GDM1 (cell line): ENCODE results near the gene MYLK3.

ENCODE experiments used
- DNase-seq: peaks from one replicate; lab custom pipeline; 2025; lab: John Stamatoyannopoulos, UW

The MYLK3 gene

DNA sequence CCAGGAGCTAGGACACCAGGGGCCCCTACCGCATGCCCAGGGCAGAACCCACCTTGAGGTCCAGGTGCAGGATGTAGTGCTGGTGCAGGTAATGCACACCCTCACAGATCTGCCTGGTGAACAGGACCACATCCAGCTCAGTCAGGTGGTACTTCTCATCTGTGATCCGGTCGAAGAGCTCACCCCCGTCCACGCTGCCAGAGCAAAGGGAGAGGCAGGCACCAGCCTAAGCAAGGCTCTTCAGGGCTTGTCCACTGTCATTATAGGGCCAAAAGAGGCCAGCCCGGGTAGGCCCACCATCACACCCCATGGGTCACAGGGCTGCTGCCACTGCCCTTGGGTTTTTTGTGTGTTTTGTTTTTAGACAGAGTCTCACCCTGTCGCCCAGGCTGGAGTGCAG, 21.0 kb downstream of the MYLK3 start:
- DNase-seq, result no peak

DNA sequence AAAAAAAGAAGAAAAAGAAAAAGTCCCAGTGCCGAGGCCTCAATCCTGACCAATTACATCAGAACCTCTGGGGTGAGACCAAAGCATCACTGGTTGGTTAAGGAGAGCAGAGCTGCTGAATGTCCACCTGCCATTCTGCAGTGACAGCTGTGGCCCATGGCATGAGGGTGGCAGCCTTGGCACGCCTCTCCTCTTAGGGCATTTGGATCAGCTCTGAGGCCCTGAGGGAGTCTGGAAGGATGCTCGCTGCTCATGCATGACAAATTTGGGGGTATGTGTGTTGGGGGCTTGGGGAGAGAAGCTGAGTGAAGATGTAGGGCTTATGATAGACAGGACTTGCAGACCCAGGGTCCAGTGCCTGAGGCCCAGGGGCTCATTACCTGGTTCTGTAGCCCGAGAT, 26.3 kb downstream of the MYLK3 start:
- DNase-seq, result no peak

DNA sequence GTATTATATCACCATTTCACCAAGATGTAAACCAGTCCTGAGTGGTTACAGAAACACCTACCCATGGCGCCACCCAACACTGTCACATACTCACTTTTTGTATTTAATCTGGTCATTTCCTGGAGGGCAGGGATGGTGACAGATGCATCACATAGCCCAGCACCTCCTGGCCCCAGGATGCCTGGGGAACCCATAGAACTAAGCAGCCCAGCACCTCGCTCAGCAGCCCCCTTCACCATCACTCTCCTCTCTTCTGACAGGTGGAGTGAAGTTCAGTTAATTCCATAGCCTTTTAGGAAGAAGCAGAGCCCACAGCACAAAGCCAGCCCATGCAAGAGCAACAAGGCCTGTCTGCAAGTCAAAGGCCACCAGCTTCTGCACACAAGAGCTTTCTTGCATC, 27.5 kb downstream of the MYLK3 start:
- no peak for DNase-seq

DNA sequence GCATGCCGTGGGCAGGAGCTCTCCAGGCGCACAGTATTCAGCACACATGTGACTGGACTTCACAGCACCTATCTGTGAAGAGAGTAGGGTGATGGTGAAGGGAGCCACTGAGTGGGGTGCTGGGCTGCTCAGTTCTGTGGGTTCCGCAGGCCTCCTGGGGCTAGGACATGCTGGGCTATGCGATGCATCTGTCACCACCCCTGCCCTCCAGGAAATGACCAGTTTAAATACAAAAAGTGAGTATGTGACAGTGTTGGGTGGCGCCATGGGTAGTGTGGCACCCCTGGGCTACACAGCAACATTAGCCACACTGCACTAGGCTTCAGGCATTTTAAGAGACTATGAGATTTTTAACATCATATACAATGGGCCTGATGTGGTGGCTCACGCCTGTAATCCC, 28.6 kb downstream of the MYLK3 start:
- DNase-seq, result no peak

DNA sequence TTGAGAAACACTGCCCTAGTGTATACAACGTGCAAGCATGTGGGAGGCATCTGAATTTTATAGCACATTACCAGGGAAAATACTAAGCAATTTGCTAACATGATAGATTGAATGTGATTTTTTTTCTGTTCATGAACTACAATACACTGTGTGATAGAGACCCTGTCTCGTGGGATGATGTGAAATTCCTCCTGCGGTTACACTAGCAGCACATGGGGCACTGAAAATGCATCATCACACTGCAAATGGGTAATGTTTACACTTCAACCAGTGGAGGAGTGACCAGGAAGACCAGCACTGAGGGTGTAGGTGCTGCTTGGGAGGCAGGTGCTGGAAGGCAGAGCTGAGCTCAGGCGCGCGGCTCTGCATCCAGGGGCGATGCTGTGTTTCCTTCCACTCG, 29.9 kb downstream of the MYLK3 start:
- DNase-seq, result no peak

DNA sequence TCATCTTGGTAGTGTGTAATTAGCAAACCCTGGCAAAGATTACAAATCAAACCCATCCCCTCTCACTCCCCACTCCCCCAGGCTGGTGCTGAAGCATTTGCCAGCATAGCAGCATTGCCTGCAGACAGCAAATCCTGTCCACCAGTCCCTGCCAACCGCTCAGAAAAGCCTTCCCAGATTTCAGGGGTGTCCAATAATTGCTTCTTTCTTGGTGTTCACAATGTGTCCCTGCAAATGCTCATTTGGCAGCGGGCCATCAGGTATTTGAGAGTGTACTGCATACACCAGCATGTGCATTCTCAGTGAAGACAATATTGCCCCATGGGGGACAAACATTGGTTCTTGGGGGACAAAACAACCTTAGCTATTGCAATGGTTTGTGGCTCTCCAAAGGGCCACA, 30.5 kb downstream of the MYLK3 start:
- no peak for DNase-seq

DNA sequence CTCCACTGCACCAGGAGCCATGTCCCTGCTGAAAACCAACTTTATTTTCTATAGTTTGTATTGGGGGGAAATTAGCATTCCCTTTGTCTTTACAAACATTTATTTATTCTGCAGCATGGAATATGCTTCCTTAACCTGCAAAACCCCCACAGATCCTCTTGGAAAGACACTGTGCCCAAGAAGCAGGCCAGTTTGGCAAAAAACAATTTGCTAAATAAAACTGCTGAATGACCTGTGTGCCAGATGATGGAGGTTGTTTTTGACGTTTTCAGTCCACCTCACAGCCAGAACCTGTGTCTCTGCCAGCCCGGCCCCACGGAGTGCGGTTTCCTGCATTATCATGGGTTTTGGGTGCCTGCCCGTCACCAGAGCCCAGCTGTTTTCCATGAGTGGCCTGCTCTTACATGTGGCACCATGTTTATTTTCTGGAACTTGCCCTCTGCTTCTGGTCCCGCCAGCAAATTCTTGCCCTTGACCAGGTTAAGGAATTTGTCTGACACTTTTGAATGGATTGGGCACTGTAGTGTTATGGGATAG, 32.3 kb downstream of the MYLK3 start:
- no peak for DNase-seq

DNA sequence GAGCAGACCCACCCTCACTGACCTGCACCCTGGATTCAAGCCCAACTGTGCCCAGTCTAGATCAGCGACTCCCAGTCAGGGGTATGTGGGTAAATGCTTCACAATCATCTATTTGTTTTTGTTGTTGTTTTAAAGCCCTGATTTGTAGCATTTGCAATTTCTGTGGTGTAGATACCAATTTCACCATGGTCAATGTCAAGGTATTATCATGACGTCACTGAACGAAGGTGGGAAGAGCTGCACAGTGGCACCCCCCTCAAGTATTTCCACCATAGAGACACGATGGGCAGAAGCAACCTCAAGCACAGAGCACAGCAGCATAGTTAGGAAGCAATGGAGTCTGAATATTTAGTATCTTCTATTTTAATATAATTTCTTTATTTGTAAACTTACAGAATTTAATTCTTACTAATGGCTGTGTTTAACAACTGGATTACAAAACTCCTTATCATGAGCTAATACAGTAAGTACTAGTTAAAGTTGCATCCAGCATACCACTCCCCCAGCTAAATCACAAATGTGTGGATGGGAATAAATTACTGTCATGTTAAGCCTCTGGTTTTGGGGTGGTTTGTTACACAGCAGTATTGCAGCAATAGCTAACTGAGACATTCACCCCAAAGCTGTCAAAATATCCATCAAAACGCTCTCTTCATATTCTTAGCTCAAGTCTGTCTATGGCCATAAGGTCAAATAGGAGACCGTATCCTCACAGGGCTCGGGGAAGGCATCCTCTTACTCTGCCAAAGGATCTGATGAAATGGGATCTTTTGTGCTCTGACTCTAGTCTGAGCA, 33.1 kb downstream of the MYLK3 start:
- no peak for DNase-seq

DNA sequence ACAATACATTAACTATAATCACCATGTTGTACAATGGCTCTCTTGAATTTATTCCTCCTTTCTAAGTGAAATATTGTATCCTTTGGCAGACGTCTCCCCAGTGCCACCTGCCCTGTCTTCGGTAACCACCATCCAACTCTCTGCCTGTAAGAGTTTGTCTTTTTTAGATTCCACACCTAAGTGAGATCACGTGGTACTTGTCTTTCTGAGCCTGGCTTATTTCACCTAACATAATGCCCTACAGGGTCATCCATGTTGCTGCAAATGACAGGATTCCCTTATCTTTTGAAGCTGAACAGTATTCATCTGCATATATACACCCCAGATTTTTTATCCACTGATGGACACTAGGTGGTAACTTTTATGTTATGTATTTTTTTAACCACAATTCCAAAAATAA, 34.5 kb downstream of the MYLK3 start:
- no peak for DNase-seq

DNA sequence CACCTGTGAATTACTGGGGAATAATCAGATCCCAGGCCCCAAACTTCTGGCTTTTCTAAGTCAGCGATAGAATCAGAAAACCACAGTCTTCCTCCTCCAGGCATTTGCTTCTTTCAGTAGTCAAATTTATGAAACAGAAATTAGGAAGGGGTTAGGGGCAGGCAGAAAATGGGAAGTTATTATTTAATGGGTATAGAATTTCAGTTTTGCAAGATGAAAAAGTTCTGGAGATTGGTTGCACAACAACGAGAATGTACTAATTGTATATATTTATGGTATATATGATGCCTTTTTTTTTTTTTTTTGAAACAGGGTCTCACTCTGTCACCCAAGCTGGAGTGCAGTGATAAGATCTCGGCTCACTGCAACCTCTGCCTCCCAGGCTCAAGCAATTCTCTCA, 35.2 kb downstream of the MYLK3 start:
- DNase-seq, result no peak

DNA sequence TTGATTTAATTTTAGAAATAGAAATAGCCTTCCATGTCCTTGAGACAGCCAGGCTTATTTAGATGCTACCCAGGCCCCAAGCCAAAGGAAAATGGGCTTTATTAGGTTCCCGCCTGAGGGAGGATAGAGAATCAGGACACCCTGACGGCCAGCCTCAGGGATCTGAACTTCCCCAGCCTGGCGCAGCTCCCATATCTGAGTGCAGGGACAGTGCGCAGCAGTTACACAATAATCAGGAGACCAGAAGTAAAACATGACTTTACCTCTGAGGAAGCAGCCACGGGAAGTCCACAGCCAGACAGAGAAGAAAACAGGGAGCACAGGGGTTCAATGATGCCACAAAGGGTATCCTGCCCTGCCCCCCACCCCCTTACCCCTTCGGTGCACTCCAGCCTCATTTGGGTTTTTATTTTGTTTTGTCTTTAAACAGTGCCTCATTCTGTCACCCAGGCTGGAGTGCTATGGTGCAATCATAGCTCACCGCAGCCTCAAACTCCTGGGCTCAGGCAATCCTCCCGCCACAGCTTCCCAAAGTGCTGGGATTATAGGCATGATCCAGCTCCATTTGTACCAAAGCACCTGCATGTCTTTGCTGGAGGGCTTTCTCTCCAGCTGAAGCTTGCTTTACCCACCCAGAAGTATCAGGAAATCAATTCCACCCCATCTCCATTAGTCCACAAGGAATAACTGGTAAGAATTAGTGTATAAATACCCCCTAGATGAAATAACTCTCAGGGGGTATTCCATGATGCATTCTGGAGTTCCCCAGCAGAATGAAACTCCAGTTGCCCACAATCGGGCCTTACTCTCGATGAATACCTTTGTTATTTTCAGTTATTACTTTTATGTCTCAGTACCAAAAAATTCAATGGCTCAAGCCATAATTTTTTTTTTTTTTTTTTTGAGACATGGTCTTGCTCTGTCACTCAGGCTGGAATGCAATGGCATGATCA, 36.8 kb downstream of the MYLK3 start:
- DNase-seq, result no peak

DNA sequence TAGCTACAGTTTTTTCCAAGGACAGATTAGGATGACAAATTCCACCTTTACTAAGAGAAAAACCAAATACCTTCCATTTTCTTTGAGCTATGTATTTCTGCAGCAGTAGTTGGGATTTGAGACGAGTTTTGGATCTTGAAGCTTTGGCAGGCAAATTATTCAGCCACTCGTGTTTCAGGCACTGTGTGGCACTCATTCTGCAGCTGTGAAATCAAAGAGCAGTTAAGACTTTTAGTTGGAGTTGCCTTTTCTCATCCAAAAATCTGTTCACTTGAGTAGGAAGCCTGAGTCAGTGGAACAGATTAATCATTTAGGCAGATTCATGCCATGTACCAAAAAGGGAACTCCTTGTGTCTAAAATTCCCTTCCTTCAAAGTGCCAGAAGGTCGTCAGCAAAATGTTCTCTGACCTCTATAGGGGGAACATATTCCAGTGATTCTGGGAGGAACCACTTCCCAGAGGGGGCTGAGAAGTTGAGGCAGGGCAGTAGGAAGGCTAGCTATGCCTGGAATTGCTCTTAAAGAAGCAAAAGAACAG, 38.6 kb downstream of the MYLK3 start:
- no peak for DNase-seq

DNA sequence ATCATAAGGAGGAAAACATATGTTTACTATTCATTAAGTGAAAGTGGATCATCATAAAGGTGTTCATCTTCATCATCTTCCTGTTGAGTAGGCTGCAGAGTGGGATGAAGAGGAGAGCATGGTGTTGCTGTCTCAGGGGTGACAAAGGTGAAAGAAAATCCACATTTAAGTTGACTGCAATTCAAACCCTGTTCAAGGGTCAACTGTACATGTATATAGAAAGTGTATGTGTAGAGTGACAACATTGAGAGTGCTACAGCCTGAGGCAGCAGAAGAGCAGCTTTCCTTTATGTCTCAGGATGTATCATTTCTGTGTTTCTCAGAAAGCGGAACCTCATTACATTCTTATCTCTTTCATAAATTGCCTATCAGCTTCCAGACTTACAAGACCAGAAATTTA, 41.5 kb downstream of the MYLK3 start:
- no peak for DNase-seq

DNA sequence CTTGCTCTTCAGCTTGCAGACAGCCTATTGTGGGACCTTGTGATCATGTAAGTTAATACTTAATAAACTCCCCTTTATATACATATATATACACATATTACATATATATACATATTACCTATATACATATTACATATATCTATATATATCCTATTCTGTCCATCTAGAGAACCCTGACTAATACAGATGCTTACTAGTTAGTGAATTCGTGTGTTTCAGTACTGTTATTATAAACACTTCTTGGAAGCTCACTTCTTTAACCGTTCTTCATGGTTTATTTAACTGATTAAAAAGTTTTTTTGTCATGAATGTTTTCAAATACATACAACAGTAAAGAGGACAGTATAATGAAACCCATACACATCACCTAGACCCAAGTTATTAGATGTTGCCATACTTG, 46.1 kb downstream of the MYLK3 start:
- DNase-seq, result no peak

DNA sequence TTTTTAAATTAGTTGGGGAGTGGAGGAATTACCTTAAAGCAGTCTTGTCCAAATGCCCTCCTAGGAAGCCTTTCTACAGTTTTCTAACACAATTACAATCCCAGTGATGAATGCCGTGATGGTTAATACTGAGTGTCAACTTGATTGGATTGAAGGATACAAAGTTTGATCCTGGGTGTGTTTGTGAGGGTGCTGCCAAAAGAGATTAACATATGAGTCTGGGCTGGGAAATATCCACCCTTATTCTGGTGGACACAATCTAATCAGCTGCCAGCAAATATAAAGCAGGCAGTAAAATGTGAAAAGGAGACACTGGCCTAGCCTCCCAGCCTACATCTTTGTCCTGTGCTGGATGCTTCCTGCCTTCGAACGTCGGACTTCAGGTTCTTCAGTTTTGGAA, 46.5 kb downstream of the MYLK3 start:
- DNase-seq, result no peak

DNA sequence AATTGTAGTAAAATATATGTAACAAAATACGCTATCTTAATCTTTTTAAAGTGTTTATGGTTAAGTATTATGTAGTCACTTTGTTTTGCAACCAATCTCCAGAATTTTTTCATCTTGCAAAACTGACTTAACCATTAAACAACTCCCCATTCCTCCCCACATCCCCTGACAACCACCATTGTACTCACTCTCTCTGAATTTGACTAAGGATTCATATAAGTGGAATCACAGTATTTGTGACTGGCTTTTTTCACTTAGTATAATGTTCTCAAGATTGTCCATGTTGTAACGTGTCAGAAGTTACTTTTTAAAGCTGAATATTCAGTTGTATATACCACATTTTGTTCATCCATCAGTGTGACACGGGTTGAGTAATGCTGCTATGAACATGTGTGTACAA, 48.1 kb downstream of the MYLK3 start:
- DNase-seq, result no peak

DNA sequence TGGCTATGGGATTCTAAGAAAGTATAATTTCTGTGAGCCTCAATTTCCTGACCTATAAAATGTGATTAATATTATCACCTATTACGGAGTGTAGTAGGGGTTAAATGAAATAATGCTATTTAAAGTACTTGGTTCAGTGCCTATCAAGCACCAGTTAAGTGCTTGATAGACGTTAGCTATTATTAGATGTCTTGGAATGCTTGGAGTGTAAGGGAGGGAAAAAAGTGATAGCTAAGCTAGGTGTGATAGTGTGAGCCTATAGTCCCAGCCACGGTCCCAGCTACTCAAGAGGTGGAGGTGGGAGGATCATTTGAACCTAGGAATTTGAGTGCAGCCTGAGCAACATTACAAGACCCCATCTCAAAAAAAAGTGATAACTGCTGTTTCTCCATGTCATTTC, 51.2 kb downstream of the MYLK3 start:
- DNase-seq, result no peak

DNA sequence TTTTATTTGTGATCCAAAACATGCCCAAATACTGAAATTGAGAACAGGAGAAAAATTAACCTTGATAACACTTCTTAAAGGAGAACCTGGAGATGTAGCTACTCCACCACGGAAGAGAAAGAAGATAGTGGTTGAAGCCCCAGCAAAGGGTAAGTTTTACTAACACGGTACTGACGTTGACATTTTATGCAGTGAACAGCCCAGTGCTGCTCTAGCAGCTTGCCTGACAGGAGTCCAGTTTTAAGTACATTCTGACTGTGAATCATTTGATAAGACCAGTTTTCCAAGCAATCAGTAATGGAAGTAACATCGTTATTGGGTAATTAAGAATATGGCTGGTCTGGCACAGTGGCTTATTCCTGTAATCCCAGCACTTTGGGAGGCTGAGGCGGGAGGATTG, 52.2 kb downstream of the MYLK3 start:
- DNase-seq, result no peak

DNA sequence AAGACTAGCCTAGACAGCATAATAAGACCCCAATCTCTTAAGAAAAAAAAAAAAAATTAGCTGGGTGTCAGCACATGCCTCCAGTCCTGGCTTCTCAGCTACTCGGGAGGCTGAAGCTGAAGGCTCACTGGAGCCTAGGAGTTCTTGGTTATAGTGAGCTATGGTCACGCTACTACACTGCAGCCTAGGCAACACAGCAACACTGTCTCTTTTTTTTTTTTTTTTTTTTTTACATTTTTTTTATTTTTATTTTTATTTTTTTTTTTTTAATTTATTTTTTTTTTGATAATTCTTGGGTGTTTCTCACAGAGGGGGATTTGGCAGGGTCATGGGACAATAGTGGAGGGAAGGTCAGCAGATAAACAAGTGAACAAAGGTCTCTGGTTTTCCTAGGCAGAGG, 54.5 kb downstream of the MYLK3 start:
- no peak for DNase-seq

DNA sequence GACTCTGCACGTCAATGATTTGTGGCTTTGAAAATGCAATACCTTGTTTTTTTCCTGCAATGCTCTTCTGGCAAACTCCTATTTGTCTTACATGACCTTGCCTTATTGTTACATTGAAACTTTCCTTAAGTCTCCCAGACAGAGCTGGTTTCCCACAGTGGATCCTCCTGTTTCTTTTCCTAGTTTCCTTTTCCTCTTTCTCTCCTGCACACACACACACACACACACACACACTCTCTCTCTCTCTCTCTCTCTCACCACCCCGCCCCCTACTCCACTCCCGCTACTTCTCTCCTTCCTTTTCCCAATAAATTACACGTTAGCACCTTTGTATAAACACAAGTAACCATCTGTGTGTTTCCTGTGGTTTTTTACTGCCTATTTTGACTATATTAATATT, 56.4 kb downstream of the MYLK3 start:
- DNase-seq, result no peak

DNA sequence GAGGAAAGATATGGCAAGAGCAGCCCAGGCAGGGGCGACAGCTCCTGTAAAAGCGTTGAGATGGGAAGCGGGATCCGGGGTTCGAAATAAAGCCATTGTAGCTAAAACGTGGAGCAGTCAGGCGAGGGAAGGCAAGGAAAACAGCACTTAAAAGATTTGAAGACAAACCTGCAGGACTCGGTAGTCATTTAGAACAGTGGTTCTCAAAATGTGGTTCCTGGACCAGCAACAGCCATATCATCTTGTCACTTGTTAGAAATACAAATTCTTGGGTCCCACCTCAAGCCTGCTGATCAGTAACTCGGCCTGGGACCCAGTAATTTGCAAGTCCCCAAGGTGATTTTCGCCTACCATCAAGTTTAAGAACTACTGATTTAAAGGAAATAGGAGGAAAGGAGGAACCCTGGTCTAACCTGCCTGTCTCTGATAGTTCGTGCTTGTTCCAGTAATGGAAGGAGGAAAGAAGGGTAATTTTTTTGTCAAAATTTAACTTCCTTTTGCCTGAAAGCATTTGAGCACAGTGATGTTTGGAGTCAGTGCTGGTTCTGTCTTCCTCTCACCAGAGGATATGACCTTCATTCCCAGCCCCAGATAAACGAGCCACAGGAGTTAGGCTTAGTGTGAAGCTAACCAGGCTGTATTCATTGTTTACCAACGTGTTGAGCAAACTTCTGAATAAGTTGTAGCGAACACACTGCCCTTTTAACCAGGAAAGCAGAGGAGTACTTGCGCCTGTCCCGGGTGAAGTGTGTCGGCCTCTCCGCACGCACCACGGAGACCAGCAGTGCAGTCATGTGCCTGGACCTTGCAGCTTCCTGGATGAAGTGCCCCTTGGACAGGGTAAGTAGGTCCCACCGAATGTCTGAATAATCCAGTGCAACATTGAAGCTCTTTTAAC, 57.6 kb downstream of the MYLK3 start:
- DNase-seq, result no peak
